Psoas muscle (tissue), 8 donors: Measurements from ENCODE around the gene NDUFV2. TPM values are rescaled to one million over a fixed set of nuclear protein-coding genes. Genes with fewer than 3 reads are reported as not detected.

ENCODE experiments used
- ATAC-seq, 4 donors: fragments of 200-7000 bp; cut with Tn5 transposase; one replicate each; pipeline ENCODE4 v1.9.1; 2020; ENCODE audit warnings: moderate library complexity in 3 of 4, mild to moderate bottlenecking in 2 of 4
- DNase-seq, 2 donors: peaks; one replicate each; pipeline ENCODE4 v3.0.0-alpha.2; 2020
- H3K27ac ChIP-seq: fragments of 200-600 bp; one replicate; pipeline ENCODE4 v1.8.0; 2022
- H3K27me3 ChIP-seq, 3 donors: fragments of 200-600 bp in 1 of 3; one replicate each; pipeline versions ENCODE4 v1.6.1 to v1.8.0; 2013 to 2022; ENCODE audit warnings: low read length in 2 of 3, mild to moderate bottlenecking in 2 of 3, moderate library complexity in 1 of 3; ENCODE audit not compliant: insufficient read depth in 3 of 3
- H3K36me3 ChIP-seq, 2 donors: fragments of 200-600 bp in 1 of 2; one replicate each; pipeline versions ENCODE4 v1.6.1 to v1.8.0; 2013 to 2022; ENCODE audit warnings: low read depth in 1 of 2, mild to moderate bottlenecking in 1 of 2, moderate library complexity in 1 of 2; ENCODE audit not compliant: insufficient read depth in 1 of 2
- H3K4me1 ChIP-seq: fragments of 200-600 bp; one replicate; pipeline ENCODE4 v1.8.0; 2022
- H3K4me3 ChIP-seq: fragments of 200-600 bp; one replicate; pipeline ENCODE4 v1.8.0; 2022; ENCODE audit warnings: mild to moderate bottlenecking
- H3K9me3 ChIP-seq: fragments of 200-600 bp; one replicate; pipeline ENCODE4 v1.8.0; 2022
- CTCF ChIP-seq: fragments of 200-600 bp; IDR thresholded peaks from one replicate; pipeline ENCODE4 v1.8.0; 2022; ENCODE audit warnings: antibody characterized with exemption
- WGBS, 3 donors: extraction: QIAGEN DNeasy Blood & Tissue Kit; methylation state at CpG; one replicate each; pipeline versions ENCODE4 v1.1.6 to v1.1.7; 2013; 5-methylcytosine and 5-hydroxymethylcytosine counted together
- intact Hi-C, 2 donors: fragments of 100-400 bp; cut with DNase I; formaldehyde crosslinking; loops; one replicate each; pipeline versions ENCODE4 v1.11.0 to v1.14.2; 2022
- polyA plus RNA-seq, 3 donors: library from polyadenylated mRNA; stranded (reverse); fragments of 200-250 nt; gene quantifications; one replicate each; pipeline ENCODE4 v1.2.3, GENCODE V29; 2013
- total RNA-seq, 4 donors: library from RNA; stranded (reverse); fragmentation: NEBNext Ultra II Directional in 2 of 4; extraction: Animal tissue kit (Norgen Biotek cat#: 25700) in 2 of 4; gene quantifications; one replicate each; pipeline versions ENCODE4 v1.2.1 to v1.2.4, GENCODE V29; 2021 to 2023
- donor health status: healthy with polysubstance abuse.
- donor health status: DM: no; HTN: no; CAD: no; lungs with moderate emphysema.
- donor health status: Bipolar disorder and iron deficiency.
- donor health status: healthy.
- donor health status: DM: yes; HTN: yes; CAD: no.
- donor health status: DM: no; HTN: no; CAD: no.
- donor health status: DM: no; HTN: no; CAD: no.
- donor health status: DM: yes; HTN: yes; CAD: no.

NDUFV2 gene
- total and polyA plus RNA-seq, 7 donors: 312 to 565 (median 451) TPM

- Histone ChIP-seq H3K27me3 (no peaks in the 10 kb centered on the region), H3K4me1 (peaks cover 30% of the 10 kb centered on the region), H3K36me3 (peaks cover 0 to 9% of the 10 kb centered on the region in 2 donors), H3K4me3 (no peak overlapping the region), H3K27ac (no peak overlapping the region), H3K9me3 (no peaks in the 10 kb centered on the region)
- no peak for ATAC-seq
- 92 to 100% (median 98%) methylated on average over 1 of the region's 1 CpG for WGBS, 3 donors
- DNase-seq: no peak
- TF ChIP-seq CTCF: no peak
- intact Hi-C loops: no loop called here
These were observed 76.1 kb downstream of the NDUFV2 start for GRCh38 chr18:9178557-9178956.

GRCh38 chr18:9181275-9181674 is 78.8 kb downstream of the NDUFV2 start:
- peaks cover 0 to 21% of the 10 kb centered on the region in 2 donors for H3K36me3 ChIP-seq
- H3K4me1 ChIP-seq: peaks cover 19% of the 10 kb centered on the region
- no peak for TF ChIP-seq CTCF
- 81 to 85% (median 83%) methylated on average over 3 of the region's 3 CpGs for WGBS, 3 donors
- ATAC-seq: no peak
- H3K27ac ChIP-seq: no peak overlapping the region
- no peak for DNase-seq
- no peaks in the 10 kb centered on the region for H3K27me3 ChIP-seq
- no peaks in the 10 kb centered on the region for H3K9me3 ChIP-seq
- H3K4me3 ChIP-seq: no peak overlapping the region
- intact Hi-C loops: no loop called here

- Histone ChIP-seq H3K9me3 (no peaks in the 10 kb centered on the region), H3K4me3 (no peak overlapping the region), H3K36me3 (peaks cover 0 to 22% of the 10 kb centered on the region in 2 donors), H3K27me3 (no peaks in the 10 kb centered on the region), H3K4me1 (peaks cover 3% of the 10 kb centered on the region), H3K27ac (no peak overlapping the region)
- 69 to 79% (median 73%) methylated on average over 5 of the region's 5 CpGs for WGBS, 3 donors
- DNase-seq (no peak), ATAC-seq (no peak)
- intact Hi-C loops: no loop called here
- TF ChIP-seq CTCF: no peak
These were observed 80.4 kb downstream of the NDUFV2 start for GRCh38 chr18:9182852-9183399.

Other genes with a start within 250 kb of the NDUFV2 start
- gene ANKRD12, start 34.1 kb downstream of the NDUFV2 start, total RNA-seq: 10 to 100 TPM; 36.7 to 49.0 (median 44.4) TPM
- gene ANKRD12, start 34.1 kb downstream of the NDUFV2 start, polyA plus RNA-seq: 10 to 100 TPM in 1 of 3 donors, 1 to 10 TPM in 2; 5.7 to 12.0 (median 5.9) TPM
- 1 to 10 TPM; 6.2 to 8.5 (median 7.7) TPM for gene TWSG1, start 232.1 kb downstream of the NDUFV2 start, total RNA-seq
- gene TWSG1, start 232.1 kb downstream of the NDUFV2 start, polyA plus RNA-seq: 1 to 10 TPM; 3.6 to 7.0 (median 3.9) TPM